Measurements from ENCODE around the gene ADSL.

The ADSL gene

GRCh38 chr22:40418366-40419201 is 72.3 kb downstream of the ADSL start:
- no peak for DNase-seq (ENCODE audit: low read depth)

- no peak for DNase-seq (ENCODE audit: low read depth)
These were observed 73.4 kb downstream of the ADSL start for GRCh38 chr22:40419718-40420117.

- DNase-seq (ENCODE audit: low read depth): no peak
These were observed 74.2 kb downstream of the ADSL start for GRCh38 chr22:40420341-40421081.

- DNase-seq (ENCODE audit: low read depth): no peak
These were observed 74.7 kb downstream of the ADSL start for GRCh38 chr22:40421082-40421350.

GRCh38 chr22:40421941-40422340 is 75.6 kb downstream of the ADSL start:
- DNase-seq (ENCODE audit: low read depth): no peak

GRCh38 chr22:40422558-40423309 is 76.4 kb downstream of the ADSL start:
- no peak for DNase-seq (ENCODE audit: low read depth)

GRCh38 chr22:40423310-40423688 is 77.0 kb downstream of the ADSL start:
- no peak for DNase-seq (ENCODE audit: low read depth)

GRCh38 chr22:40423882-40424640 is 77.8 kb downstream of the ADSL start:
- DNase-seq (ENCODE audit: low read depth): no peak

GRCh38 chr22:40425082-40425481 is 78.8 kb downstream of the ADSL start:
- DNase-seq (ENCODE audit: low read depth): no peak

- no peak for DNase-seq (ENCODE audit: low read depth)
These were observed 80.5 kb downstream of the ADSL start for GRCh38 chr22:40426594-40427333.

- no peak for DNase-seq (ENCODE audit: low read depth)
These were observed 82.5 kb downstream of the ADSL start for GRCh38 chr22:40428796-40429195.

- DNase-seq (ENCODE audit: low read depth): no peak
These were observed 83.2 kb downstream of the ADSL start for GRCh38 chr22:40429481-40429880.

GRCh38 chr22:40430991-40431390 is 84.7 kb downstream of the ADSL start:
- DNase-seq (ENCODE audit: low read depth): no peak

GRCh38 chr22:40432157-40432556 is 85.9 kb downstream of the ADSL start:
- DNase-seq (ENCODE audit: low read depth): no peak

- no peak for DNase-seq (ENCODE audit: low read depth)
These were observed 86.3 kb downstream of the ADSL start for GRCh38 chr22:40432625-40433024.

- no peak for DNase-seq (ENCODE audit: low read depth)
These were observed 87.3 kb downstream of the ADSL start for GRCh38 chr22:40433416-40434090.

- no peak for DNase-seq (ENCODE audit: low read depth)
These were observed 87.8 kb downstream of the ADSL start for GRCh38 chr22:40434106-40434505.

GRCh38 chr22:40434745-40435144 is 88.4 kb downstream of the ADSL start:
- DNase-seq (ENCODE audit: low read depth): no peak

- no peak for DNase-seq (ENCODE audit: low read depth)
These were observed 90.5 kb downstream of the ADSL start for GRCh38 chr22:40436505-40437431.
